ENCODE results near the gene NUP62. TPM values are rescaled to one million over a fixed set of nuclear protein-coding genes. Genes with fewer than 3 reads are reported as not detected.

Gene NUP62
- total RNA-seq, 1 experiment from 2014 or later: 127 TPM

DNA sequence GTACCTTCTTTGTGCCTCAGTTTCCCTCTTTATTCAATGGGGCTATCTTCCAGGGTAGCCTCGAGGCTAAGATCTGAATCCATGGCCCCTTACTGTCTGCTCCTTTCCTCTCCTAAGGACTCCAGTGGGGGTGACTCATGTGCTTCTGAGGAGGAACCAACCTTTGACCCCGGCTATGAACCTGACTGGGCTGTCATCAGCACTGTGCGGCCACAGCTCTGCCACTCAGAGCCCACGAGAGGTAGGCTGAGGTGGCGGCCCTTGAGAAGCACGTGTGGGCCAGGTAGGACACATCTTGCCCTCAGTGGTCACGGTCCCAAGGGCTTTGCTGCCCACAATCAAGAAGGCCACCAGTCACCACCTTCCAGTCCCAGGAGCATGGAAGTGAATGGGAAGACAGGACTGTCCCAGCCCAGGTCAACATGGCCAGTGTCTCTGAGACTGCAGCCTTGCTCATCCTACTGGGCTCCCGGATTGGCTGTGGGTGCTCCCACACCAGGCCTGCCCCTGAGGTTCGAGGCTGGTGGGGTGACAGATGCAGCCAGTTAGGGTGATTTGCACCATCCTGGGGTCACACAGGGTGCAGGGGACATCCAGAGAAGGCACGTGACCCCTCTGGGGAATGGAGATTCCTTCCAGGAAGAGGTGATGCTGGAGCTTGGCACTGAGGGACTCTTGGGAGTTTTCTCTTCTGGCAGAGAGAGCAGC is 49.0 kb downstream of the NUP62 start:
- H3K9ac ChIP-seq (ENCODE audit: extremely low read depth, insufficient read length, low read length): no peak overlapping the region
- H3K4me3 Mint-ChIP-seq: peak overlapping the region in 1 of 2 experiments; percentile 42; a peak in 3 of 5 replicates
- no peak overlapping the region for H3K18ac ChIP-seq (ENCODE audit: insufficient read length, low read depth, low read length)
- no peak overlapping the region for H2AK5ac ChIP-seq (ENCODE audit: insufficient read length, low read length)
- H3K4me1 ChIP-seq (ENCODE audit: insufficient read depth, low read length): no peaks in the 10 kb centered on the region
- H4K5ac ChIP-seq (ENCODE audit: insufficient read length, low read depth, low read length): no peak overlapping the region
- H3T11ph ChIP-seq (ENCODE audit: low read length): no peak overlapping the region
- no peak overlapping the region for H3K4ac ChIP-seq (ENCODE audit: low read depth, low read length)
- H2AFZ ChIP-seq (ENCODE audit: low read length): no peak overlapping the region
- no peak overlapping the region for H2BK15ac ChIP-seq (ENCODE audit: low read depth, low read length)
- no peak overlapping the region for H2BK20ac ChIP-seq (ENCODE audit: low read depth, low read length, poor library complexity, severe bottlenecking)
- H2BK12ac ChIP-seq (ENCODE audit: insufficient read length, low read depth, low read length): no peak overlapping the region
- WGBS (ENCODE audit: extremely low coverage, insufficient read length, low lambda C conversion rate): no CpG with 5 or more reads among the region's 10 CpGs
- H3K9me3 Mint-ChIP-seq: no peaks in the 10 kb centered on the region
- H4K8ac ChIP-seq (replicated peaks; ENCODE audit: insufficient read length, low read depth, low read length): no peak overlapping the region
- peaks cover 11% of the 10 kb centered on the region for H3K23me2 ChIP-seq (ENCODE audit: insufficient read length, low read depth, low read length, poor library complexity, severe bottlenecking)
- H4K91ac ChIP-seq (ENCODE audit: insufficient read length, low read depth, low read length): no peak overlapping the region
- no peak for DNase-seq
- no peaks in the 10 kb centered on the region; the same call in 1 of the 2 replicates for H3K79me2 ChIP-seq (ENCODE audit: insufficient read depth, low read length)
- H2BK120ac ChIP-seq (ENCODE audit: low read depth, low read length, poor library complexity, severe bottlenecking): no peak overlapping the region
- no peaks in the 10 kb centered on the region for H3K79me1 ChIP-seq (ENCODE audit: insufficient read depth, low read depth, low read length, poor library complexity, severe bottlenecking)
- no peak overlapping the region for H3K56ac ChIP-seq (ENCODE audit: insufficient read length, low read depth, low read length)
- no peaks in the 10 kb centered on the region for H3K27me3 Mint-ChIP-seq (ENCODE audit: low read depth)
- no peaks in the 10 kb centered on the region for H3K9me3 ChIP-seq (ENCODE audit: control insufficient read depth, low read depth, low read length)
- H3K14ac ChIP-seq (ENCODE audit: insufficient read depth, low read length): no peak overlapping the region
- H3K27ac ChIP-seq (ENCODE audit: insufficient read length, low read depth, low read length): no peak overlapping the region
- TF ChIP-seq, protein P1, sequence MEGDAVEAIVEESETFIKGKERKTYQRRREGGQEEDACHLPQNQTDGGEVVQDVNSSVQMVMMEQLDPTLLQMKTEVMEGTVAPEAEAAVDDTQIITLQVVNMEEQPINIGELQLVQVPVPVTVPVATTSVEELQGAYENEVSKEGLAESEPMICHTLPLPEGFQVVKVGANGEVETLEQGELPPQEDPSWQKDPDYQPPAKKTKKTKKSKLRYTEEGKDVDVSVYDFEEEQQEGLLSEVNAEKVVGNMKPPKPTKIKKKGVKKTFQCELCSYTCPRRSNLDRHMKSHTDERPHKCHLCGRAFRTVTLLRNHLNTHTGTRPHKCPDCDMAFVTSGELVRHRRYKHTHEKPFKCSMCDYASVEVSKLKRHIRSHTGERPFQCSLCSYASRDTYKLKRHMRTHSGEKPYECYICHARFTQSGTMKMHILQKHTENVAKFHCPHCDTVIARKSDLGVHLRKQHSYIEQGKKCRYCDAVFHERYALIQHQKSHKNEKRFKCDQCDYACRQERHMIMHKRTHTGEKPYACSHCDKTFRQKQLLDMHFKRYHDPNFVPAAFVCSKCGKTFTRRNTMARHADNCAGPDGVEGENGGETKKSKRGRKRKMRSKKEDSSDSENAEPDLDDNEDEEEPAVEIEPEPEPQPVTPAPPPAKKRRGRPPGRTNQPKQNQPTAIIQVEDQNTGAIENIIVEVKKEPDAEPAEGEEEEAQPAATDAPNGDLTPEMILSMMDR (conservative IDR thresholded peaks at IDR 0.05): no peak
- no peak overlapping the region for H3K23ac ChIP-seq (ENCODE audit: insufficient read length, low read depth, low read length)
- no peak overlapping the region for H3K4me2 ChIP-seq (ENCODE audit: insufficient read depth, insufficient read length, low read length)
- H3K4me1 Mint-ChIP-seq: peaks cover 13 to 21% of the 10 kb centered on the region in 2 experiments
- no peaks in the 10 kb centered on the region for H4K20me1 ChIP-seq (ENCODE audit: control insufficient read depth, insufficient read depth, insufficient read length)
- no peak overlapping the region; a peak in 1 of 7 replicates for H3K27ac Mint-ChIP-seq
- no peaks in the 10 kb centered on the region for H3K27me3 ChIP-seq (ENCODE audit: insufficient read depth, low read length)
- no peak overlapping the region for H2BK5ac ChIP-seq (ENCODE audit: insufficient read length, low read length)
- peaks cover 50 to 63% (median 62%) of the 10 kb centered on the region in 3 experiments for H3K36me3 Mint-ChIP-seq (ENCODE audit: insufficient read depth in 1 of 3, low read depth in 3 of 3)
